Lower leg skin (tissue), 4 donors: ENCODE results near the gene CACNA1B. TPM values are rescaled to one million over a fixed set of nuclear protein-coding genes. Genes with fewer than 3 reads are reported as not detected.

Experiments used
- DNase-seq, 2 donors: peaks; one replicate each; pipeline ENCODE4 v3.0.0-alpha.2; 2019; ENCODE audit warnings: low spot score in 2 of 2
- H3K4me3 ChIP-seq: fragments of 200-600 bp; sonication (generic); 2 replicates; pipeline ENCODE4 v1.5.1; 2017; ENCODE audit warnings: mild to moderate bottlenecking, low read depth; ENCODE audit not compliant: poor library complexity, severe bottlenecking
- POLR2A ChIP-seq, 2 donors: fragments of 450-650 bp; IDR thresholded peaks; one replicate each; pipeline ENCODE4 v1.6.1; 2016 to 2017; ENCODE audit warnings: antibody characterized with exemption in 2 of 2, mild to moderate bottlenecking in 1 of 2, moderate library complexity in 1 of 2
- WGBS, 2 donors: methylation state at CpG; one replicate each; pipeline ENCODE4 v1.1.5; 2018; 5-methylcytosine and 5-hydroxymethylcytosine counted together
- intact Hi-C: fragments of 100-400 bp; cut with DNase I; formaldehyde crosslinking; loops from one replicate; pipeline ENCODE4 v1.15.0; 2023; ENCODE audit warnings: low total_unique reads
- total RNA-seq, 4 donors: library from RNA; depleted of rRNA; stranded (reverse); fragments of >200 nt; gene quantifications; one replicate each; pipeline ENCODE4 v1.1.0, GENCODE V29; 2016
- TF ChIP-seq, protein P1 (sequence below), 3 donors: fragments of 450-650 bp; IDR thresholded peaks; one replicate each; pipeline ENCODE4 v1.5.1; 2016; ENCODE audit warnings: antibody characterized with exemption in 3 of 3, mild to moderate bottlenecking in 3 of 3, moderate library complexity in 2 of 3

Gene CACNA1B
- total RNA-seq, 4 donors from 2014 or later = not detected

DNA sequence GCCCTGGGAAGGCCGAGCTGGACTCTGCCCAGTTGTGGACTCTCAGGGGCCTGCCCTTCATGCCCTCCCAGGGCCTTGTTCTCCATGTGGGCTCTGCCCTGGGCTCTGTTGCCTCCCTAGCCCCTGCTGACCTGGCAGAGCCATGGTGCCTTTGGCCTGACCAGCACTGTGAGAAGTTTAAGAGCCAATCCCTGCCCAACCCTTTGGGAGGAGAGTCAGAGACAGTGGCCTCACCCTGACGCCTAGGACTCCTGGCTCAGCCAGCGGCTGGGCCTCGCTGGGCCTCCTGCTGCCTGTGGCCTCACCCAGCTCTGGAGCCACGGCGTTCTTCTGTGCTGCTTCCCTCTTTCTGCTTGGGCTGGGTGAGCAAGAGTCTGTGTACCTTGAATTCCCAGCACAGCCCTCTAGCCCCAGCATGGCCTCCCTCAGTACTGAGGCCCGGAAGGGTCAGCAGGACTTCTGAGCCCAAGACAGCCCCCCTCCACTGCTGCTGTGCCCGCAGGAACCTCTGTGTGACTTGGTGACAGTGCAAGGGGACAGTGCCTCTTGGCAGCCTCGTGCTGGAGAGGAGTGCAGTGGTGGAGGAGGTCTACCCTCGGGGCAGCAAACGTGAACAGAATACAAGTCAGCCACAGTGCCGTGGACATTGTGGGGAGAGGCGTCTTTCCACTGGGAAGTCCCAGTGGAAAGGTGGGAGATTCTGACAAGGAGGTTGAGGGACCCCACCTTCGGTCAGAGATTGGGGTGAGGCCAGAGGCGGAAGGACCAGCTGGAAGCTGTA, 97.4 kb downstream of the CACNA1B start:
- WGBS, 2 donors = 81 to 82% methylated on average over 14 of the region's 15 CpGs
- H3K4me3 ChIP-seq = no peak overlapping the region
- intact Hi-C loops = no loop called here
- peak in 1 of 2 donors; percentile 78 for DNase-seq
- TF ChIP-seq POLR2A (IDR thresholded peaks at IDR 0.05) = no peak
- TF ChIP-seq, protein P1, sequence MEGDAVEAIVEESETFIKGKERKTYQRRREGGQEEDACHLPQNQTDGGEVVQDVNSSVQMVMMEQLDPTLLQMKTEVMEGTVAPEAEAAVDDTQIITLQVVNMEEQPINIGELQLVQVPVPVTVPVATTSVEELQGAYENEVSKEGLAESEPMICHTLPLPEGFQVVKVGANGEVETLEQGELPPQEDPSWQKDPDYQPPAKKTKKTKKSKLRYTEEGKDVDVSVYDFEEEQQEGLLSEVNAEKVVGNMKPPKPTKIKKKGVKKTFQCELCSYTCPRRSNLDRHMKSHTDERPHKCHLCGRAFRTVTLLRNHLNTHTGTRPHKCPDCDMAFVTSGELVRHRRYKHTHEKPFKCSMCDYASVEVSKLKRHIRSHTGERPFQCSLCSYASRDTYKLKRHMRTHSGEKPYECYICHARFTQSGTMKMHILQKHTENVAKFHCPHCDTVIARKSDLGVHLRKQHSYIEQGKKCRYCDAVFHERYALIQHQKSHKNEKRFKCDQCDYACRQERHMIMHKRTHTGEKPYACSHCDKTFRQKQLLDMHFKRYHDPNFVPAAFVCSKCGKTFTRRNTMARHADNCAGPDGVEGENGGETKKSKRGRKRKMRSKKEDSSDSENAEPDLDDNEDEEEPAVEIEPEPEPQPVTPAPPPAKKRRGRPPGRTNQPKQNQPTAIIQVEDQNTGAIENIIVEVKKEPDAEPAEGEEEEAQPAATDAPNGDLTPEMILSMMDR (IDR thresholded peaks at IDR 0.05) = no peak

DNA sequence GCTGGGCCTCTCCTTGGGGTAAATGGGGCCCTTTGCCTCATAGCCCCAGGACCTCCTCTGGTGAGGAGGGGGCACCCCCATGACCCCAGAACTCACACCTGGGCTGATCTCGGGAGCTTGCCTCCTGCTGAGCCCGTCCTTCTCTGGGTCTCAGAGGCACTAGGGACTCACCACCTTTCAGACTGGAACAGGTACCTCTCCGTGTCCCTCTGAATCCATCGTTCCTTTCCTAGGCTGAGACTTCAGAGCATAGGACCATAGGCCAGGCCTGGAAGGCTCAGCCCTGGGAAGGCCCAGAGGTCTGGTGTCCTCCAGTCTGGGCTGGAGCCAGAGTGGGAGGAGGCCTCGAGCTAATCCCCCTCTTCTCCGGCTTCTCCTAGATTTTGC, 97.9 kb downstream of the CACNA1B start:
- no peak for DNase-seq
- WGBS, 2 donors = 86 to 92% methylated on average over 6 of the region's 6 CpGs
- no peak overlapping the region for H3K4me3 ChIP-seq
- no peak for TF ChIP-seq POLR2A (IDR thresholded peaks at IDR 0.05)
- TF ChIP-seq, protein P1 (IDR thresholded peaks at IDR 0.05) = no peak
- intact Hi-C loops = no loop called here

DNA sequence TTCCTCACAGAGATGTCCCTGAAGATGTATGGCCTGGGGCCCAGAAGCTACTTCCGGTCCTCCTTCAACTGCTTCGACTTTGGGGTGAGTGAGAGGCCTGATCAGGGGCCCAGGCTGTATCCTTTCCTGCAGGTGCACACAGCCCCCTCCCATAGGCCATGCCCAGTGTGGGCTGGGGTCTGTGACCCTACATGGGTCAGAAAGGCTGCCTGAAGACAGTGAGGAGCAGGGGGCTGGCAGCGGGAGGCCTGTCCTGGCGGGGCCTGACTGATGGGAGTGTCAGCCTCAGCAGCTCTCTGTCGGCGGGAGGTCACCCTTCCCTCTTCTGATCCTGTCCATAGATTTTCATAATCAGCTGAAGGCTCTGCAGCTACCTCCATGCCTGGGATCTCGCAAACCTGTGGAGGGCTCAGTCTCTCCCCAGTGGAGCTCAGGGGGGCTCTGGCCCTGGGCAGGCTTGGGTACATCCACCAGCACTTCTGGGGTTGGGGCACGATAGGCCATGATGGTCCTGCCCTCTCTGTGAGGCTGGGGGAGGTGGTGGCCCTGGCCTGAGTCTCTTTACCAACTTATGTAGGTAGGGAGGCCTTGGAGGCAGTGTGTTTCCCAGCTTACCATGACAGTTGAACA, 98.5 kb downstream of the CACNA1B start:
- WGBS, 2 donors = 91 to 94% methylated on average over 7 to 8 of the region's 8 CpGs
- TF ChIP-seq, protein P1 (IDR thresholded peaks at IDR 0.05) = no peak
- TF ChIP-seq POLR2A (IDR thresholded peaks at IDR 0.05) = no peak
- peak in 1 of 2 donors; percentile 74 for DNase-seq
- no peak overlapping the region for H3K4me3 ChIP-seq
- intact Hi-C loops = no loop called here

DNA sequence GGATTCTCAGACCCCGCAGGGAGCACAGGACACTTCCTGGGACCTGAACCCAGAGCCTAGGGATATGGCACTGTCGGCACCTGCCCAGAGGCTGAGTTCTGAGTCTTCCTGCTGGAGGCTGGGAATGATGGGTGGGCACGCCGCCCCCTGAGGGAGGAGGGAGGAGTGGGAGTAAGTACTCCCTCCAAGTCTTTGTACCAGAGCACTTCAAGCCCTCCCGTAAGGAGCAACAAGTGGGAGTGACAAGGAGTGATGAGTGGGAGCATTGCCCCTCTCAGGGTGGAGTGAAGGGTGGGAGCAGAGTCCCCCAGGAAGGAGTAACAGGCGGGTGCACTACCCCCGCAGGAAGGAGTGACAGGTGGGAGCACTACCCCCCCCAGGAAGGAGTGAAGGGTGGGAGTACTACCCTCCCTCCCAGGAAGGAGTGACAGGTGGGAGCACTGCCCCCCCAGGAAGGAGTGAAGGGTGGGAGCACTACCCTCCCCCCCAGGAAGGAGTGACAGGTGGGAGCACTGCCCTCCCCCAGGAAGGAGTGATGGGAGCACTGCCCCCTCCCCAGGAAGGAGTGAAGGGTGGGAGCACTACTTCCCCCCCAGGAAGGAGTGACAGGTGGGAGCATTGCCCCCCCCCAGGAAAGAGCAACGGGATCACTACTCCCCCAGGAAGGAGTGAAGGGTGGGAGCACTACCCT, 100.1 kb downstream of the CACNA1B start:
- no peak for TF ChIP-seq POLR2A (IDR thresholded peaks at IDR 0.05)
- WGBS, 2 donors = 72 to 91% methylated on average over 7 to 8 of the region's 8 CpGs
- intact Hi-C loops = no loop called here
- no peak overlapping the region for H3K4me3 ChIP-seq
- DNase-seq = peak in 1 of 2 donors; percentile 76

DNA sequence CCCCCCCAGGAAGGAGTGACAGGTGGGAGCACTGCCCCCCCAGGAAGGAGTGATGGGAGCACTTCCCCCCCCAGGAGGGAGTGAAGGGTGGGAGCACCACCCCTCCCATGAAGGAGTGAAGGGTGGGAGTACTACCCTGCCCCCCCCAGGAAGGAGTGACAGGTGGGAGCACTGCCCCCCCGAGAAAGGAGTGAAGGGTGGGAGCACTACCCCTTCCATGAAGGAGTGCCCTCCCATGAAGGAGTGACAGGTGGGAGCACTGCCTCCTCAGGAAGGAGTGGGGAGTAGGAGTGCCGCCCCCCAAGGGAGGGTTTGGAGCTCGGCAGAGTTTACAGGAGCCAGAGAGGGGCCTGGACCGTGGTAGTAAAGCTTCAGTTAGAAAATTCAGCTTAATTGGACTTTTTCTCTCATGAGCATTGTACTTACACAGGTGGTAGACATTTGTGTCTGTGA, 100.7 kb downstream of the CACNA1B start:
- intact Hi-C loops = no loop called here
- DNase-seq = no peak
- TF ChIP-seq POLR2A (IDR thresholded peaks at IDR 0.05) = no peak
- TF ChIP-seq, protein P1 (IDR thresholded peaks at IDR 0.05) = no peak
- H3K4me3 ChIP-seq = no peak overlapping the region
- 71 to 72% methylated on average over 3 to 4 of the region's 4 CpGs for WGBS, 2 donors

DNA sequence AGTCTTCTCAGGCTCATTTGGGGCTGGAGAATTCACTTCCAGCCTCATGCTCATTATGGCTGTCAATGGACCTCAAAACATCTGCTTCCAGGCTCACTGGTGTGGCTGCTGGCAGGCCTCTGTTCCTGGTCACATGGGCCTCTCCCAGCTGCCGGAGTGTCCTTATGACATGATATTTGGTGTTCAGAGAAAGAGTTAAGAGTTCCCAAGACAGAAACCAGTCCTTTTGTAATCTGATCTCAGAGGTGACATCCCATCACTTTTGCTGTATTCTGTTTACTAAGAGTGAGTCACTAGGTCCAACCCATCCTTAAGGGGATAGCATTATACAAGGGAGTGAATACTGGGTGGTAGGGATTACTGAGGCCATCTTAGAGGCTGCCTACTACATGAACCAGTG, 104.6 kb downstream of the CACNA1B start:
- TF ChIP-seq, protein P1 (IDR thresholded peaks at IDR 0.05) = no peak
- no peak for TF ChIP-seq POLR2A (IDR thresholded peaks at IDR 0.05)
- 33 to 46% methylated on average over 1 of the region's 1 CpG for WGBS, 2 donors
- intact Hi-C loops = no loop called here

More for the DNA sequence above, 104.6 kb downstream of the CACNA1B start:
- DNase-seq = no peak
- H3K4me3 ChIP-seq = no peak overlapping the region
